Measurements from ENCODE around the gene FKRP.

- TF ChIP-seq, protein P1, sequence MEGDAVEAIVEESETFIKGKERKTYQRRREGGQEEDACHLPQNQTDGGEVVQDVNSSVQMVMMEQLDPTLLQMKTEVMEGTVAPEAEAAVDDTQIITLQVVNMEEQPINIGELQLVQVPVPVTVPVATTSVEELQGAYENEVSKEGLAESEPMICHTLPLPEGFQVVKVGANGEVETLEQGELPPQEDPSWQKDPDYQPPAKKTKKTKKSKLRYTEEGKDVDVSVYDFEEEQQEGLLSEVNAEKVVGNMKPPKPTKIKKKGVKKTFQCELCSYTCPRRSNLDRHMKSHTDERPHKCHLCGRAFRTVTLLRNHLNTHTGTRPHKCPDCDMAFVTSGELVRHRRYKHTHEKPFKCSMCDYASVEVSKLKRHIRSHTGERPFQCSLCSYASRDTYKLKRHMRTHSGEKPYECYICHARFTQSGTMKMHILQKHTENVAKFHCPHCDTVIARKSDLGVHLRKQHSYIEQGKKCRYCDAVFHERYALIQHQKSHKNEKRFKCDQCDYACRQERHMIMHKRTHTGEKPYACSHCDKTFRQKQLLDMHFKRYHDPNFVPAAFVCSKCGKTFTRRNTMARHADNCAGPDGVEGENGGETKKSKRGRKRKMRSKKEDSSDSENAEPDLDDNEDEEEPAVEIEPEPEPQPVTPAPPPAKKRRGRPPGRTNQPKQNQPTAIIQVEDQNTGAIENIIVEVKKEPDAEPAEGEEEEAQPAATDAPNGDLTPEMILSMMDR (IDR thresholded peaks at IDR 0.05) = no peak
- no peak for TF ChIP-seq POLR2A (IDR thresholded peaks at IDR 0.05; ENCODE audit: low read length)
- TF ChIP-seq JUN (IDR thresholded peaks at IDR 0.05) = no peak
- TF ChIP-seq, protein P2, sequence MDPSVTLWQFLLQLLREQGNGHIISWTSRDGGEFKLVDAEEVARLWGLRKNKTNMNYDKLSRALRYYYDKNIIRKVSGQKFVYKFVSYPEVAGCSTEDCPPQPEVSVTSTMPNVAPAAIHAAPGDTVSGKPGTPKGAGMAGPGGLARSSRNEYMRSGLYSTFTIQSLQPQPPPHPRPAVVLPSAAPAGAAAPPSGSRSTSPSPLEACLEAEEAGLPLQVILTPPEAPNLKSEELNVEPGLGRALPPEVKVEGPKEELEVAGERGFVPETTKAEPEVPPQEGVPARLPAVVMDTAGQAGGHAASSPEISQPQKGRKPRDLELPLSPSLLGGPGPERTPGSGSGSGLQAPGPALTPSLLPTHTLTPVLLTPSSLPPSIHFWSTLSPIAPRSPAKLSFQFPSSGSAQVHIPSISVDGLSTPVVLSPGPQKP (IDR thresholded peaks at IDR 0.05; ENCODE audit: low read depth, low read length) = no peak
- TF ChIP-seq, protein P3, sequence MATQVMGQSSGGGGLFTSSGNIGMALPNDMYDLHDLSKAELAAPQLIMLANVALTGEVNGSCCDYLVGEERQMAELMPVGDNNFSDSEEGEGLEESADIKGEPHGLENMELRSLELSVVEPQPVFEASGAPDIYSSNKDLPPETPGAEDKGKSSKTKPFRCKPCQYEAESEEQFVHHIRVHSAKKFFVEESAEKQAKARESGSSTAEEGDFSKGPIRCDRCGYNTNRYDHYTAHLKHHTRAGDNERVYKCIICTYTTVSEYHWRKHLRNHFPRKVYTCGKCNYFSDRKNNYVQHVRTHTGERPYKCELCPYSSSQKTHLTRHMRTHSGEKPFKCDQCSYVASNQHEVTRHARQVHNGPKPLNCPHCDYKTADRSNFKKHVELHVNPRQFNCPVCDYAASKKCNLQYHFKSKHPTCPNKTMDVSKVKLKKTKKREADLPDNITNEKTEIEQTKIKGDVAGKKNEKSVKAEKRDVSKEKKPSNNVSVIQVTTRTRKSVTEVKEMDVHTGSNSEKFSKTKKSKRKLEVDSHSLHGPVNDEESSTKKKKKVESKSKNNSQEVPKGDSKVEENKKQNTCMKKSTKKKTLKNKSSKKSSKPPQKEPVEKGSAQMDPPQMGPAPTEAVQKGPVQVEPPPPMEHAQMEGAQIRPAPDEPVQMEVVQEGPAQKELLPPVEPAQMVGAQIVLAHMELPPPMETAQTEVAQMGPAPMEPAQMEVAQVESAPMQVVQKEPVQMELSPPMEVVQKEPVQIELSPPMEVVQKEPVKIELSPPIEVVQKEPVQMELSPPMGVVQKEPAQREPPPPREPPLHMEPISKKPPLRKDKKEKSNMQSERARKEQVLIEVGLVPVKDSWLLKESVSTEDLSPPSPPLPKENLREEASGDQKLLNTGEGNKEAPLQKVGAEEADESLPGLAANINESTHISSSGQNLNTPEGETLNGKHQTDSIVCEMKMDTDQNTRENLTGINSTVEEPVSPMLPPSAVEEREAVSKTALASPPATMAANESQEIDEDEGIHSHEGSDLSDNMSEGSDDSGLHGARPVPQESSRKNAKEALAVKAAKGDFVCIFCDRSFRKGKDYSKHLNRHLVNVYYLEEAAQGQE (IDR thresholded peaks at IDR 0.05) = no peak
- TF ChIP-seq BHLHE40 (IDR thresholded peaks at IDR 0.05; ENCODE audit: low read depth, low read length) = no peak
- no peak for TF ChIP-seq CHD2 (IDR thresholded peaks at IDR 0.05; ENCODE audit: low read length, partially characterized antibody)
- TF ChIP-seq RNF2 (IDR thresholded peaks at IDR 0.05; ENCODE audit: borderline replicate concordance, low read depth) = no peak
- no peak for TF ChIP-seq EHF (CRISPR knock-in tag; IDR thresholded peaks at IDR 0.05)
These were observed 48.5 kb upstream of the FKRP start for GRCh38 chr19:46697204-46697960.

All from A549 (cell line).